CD8-positive, alpha-beta memory T cell (primary cell): ENCODE results near the gene LCA5. TPM values are rescaled to one million over a fixed set of nuclear protein-coding genes. Genes with fewer than 3 reads are reported as not detected.
"Not testable (repeated sequence)": the region's sequence is repeated elsewhere in the genome, so short reads cannot be mapped to it uniquely, and the experiment has no call there.

Experiments used
- CTCF ChIA-PET: fragments of 350-600 bp; sonication (Branson Sonifier 250); formaldehyde crosslinking; loops from one replicate; lab custom pipeline; 2021; ENCODE audit warnings: antibody characterized with exemption; lab: Charles Lee
- POLR2A ChIA-PET: fragments of 350-600 bp; sonication (Branson Sonifier 250); formaldehyde crosslinking; loops from one replicate; lab custom pipeline; 2021; ENCODE audit warnings: antibody characterized with exemption; lab: Charles Lee
- DNase-seq, 5 donors: peaks; one replicate each; pipeline versions ENCODE4 v3.0.0 to v3.0.0-alpha.2; 2020 to 2022; ENCODE audit warnings: mixed read lengths in 1 of 5
- H3K27ac ChIP-seq: one replicate; pipeline ENCODE4 v1.7.0; 2013; ENCODE audit warnings: low read depth, mild to moderate bottlenecking, low read length, moderate library complexity
- H3K27me3 ChIP-seq: 2 replicates; pipeline ENCODE4 v1.7.0; 2013; ENCODE audit warnings: low read length, mild to moderate bottlenecking; ENCODE audit not compliant: insufficient read depth, poor library complexity, severe bottlenecking
- H3K36me3 ChIP-seq: 2 replicates; pipeline ENCODE4 v1.7.0; 2013; ENCODE audit warnings: mild to moderate bottlenecking, low read length, moderate library complexity; ENCODE audit not compliant: insufficient read depth
- H3K4me1 ChIP-seq: 2 replicates; pipeline ENCODE4 v1.7.0; 2013; ENCODE audit warnings: mild to moderate bottlenecking, low read length, moderate library complexity; ENCODE audit not compliant: insufficient read depth
- H3K4me3 ChIP-seq: 2 replicates; pipeline ENCODE4 v1.7.0; 2013; ENCODE audit warnings: mild to moderate bottlenecking, low read length
- H3K9me3 ChIP-seq: 2 replicates; pipeline ENCODE4 v1.7.0; 2013; ENCODE audit warnings: mild to moderate bottlenecking, low read length
- H3K27ac Mint-ChIP-seq, 8 donors: one replicate each; pipeline ENCODE4 v1.8.0; 2020 to 2021; ENCODE audit warnings: mixed read lengths in 8 of 8, mild to moderate bottlenecking in 6 of 8, inconsistent platforms in 3 of 8, moderate library complexity in 3 of 8
- H3K27me3 Mint-ChIP-seq, 2 donors: one replicate each; pipeline ENCODE4 v1.8.0; 2020 to 2021; ENCODE audit warnings: mixed read lengths in 2 of 2, mild to moderate bottlenecking in 1 of 2, moderate library complexity in 1 of 2
- H3K36me3 Mint-ChIP-seq, 3 donors: one replicate each; pipeline ENCODE4 v1.8.0; 2020 to 2021; ENCODE audit warnings: mixed read lengths in 3 of 3, inconsistent platforms in 1 of 3, mild to moderate bottlenecking in 1 of 3
- H3K4me1 Mint-ChIP-seq, 3 donors: one replicate each; pipeline ENCODE4 v1.8.0; 2020 to 2021; ENCODE audit warnings: mixed read lengths in 3 of 3, inconsistent platforms in 1 of 3, mild to moderate bottlenecking in 1 of 3
- H3K4me3 Mint-ChIP-seq, 7 donors: one replicate each; pipeline ENCODE4 v1.8.0; 2020 to 2021; ENCODE audit warnings: mixed read lengths in 7 of 7, mild to moderate bottlenecking in 6 of 7, moderate library complexity in 4 of 7, inconsistent platforms in 2 of 7
- H3K9me3 Mint-ChIP-seq, 5 donors: one replicate each; pipeline ENCODE4 v1.8.0; 2020 to 2022; ENCODE audit warnings: mixed read lengths in 5 of 5, mild to moderate bottlenecking in 3 of 5, moderate library complexity in 2 of 5, inconsistent platforms in 1 of 5
- polyA plus RNA-seq: library from polyadenylated mRNA; unstranded; fragments of 300-500 nt; fragmentation: Illumina TruSeq; gene quantifications from one replicate; pipeline ENCODE4 v1.2.3, GENCODE V29; 2021
- total RNA-seq, 2 experiments: library from RNA; stranded (reverse); gene quantifications; one replicate each; pipeline ENCODE4 v1.2.3, GENCODE V29; 2021

LCA5 gene
- total and polyA plus RNA-seq, 3 experiments from 2014 or later, result 0.12 to 0.22 (median 0.16) TPM

GRCh38 chr6:79455446-79455845, 81.8 kb downstream of the LCA5 start:
- H3K27me3 ChIP-seq, result no peaks in the 10 kb centered on the region
- POLR2A ChIA-PET, result no interaction called here
- peaks cover 0 to 6% (median 0%) of the 10 kb centered on the region in 5 donors for H3K9me3 Mint-ChIP-seq
- CTCF ChIA-PET, result no interaction called here
- no peak overlapping the region for H3K4me3 Mint-ChIP-seq
- no peaks in the 10 kb centered on the region for H3K36me3 Mint-ChIP-seq
- H3K27ac ChIP-seq, result no peak overlapping the region
- no peaks in the 10 kb centered on the region for H3K36me3 ChIP-seq
- no peaks in the 10 kb centered on the region for H3K4me1 Mint-ChIP-seq
- no peak overlapping the region for H3K4me3 ChIP-seq
- H3K9me3 ChIP-seq, result no peaks in the 10 kb centered on the region
- no peak overlapping the region for H3K27ac Mint-ChIP-seq
- H3K27me3 Mint-ChIP-seq, result no peaks in the 10 kb centered on the region
- no peaks in the 10 kb centered on the region for H3K4me1 ChIP-seq
- DNase-seq, result no peak

- H3K36me3 Mint-ChIP-seq, result no peaks in the 10 kb centered on the region
These were observed 83.6 kb downstream of the LCA5 start for GRCh38 chr6:79453558-79454042.

DNA sequence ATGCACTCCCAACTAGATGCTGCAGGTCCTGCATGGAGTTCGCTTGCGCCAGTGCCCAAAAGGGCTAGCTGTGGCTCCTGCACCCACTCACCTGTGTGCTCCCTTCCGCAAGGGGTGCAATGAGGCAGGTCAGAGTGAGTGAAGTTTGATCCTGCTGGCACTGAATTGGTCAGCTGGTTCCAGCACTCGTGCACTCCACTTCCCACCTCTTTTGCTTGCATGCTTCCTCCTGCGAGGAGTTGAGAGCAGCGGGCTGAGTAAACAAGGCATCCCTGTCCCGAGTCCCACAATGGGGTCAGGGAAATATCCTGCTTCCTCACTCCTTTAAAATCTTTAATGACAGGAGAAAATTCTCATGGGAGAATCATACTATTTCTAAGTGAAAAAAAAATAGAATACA, 86.2 kb downstream of the LCA5 start:
- no peak overlapping the region for H3K27ac Mint-ChIP-seq
- POLR2A ChIA-PET, result no interaction called here

More at GRCh38 chr6:79453558-79454042, 83.6 kb downstream of the LCA5 start:
- POLR2A ChIA-PET, result no interaction called here
- no peak overlapping the region for H3K27ac ChIP-seq
- Mint-ChIP-seq H3K4me3 (no peak overlapping the region), H3K4me1 (no peaks in the 10 kb centered on the region), H3K27ac (no peak overlapping the region), H3K27me3 (no peaks in the 10 kb centered on the region), H3K9me3 (peaks cover 0 to 2% (median 0%) of the 10 kb centered on the region in 5 donors)
- DNase-seq, result no peak
- H3K4me1 ChIP-seq, result no peaks in the 10 kb centered on the region
- H3K36me3 ChIP-seq, result no peaks in the 10 kb centered on the region
- no peak overlapping the region for H3K4me3 ChIP-seq
- H3K9me3 ChIP-seq, result no peaks in the 10 kb centered on the region
- CTCF ChIA-PET, result no interaction called here
- H3K27me3 ChIP-seq, result no peaks in the 10 kb centered on the region

DNA sequence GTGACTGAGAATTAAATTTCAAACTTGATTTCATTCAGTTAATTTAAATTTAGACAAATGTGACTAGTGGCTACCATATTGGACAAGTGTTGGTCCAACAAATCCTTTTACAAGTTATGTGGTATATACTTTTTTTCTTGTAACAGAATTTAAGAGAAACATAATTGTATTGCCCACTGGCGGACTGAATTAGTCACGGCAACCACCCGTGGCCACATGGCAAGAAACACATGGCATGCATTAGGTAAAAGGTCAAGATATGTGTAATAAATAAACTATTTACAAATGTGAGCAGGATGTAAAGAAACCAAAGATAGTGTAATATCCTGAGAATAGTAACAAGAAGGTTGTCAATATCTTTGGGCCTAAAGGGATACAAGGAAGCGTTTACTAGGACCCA, 91.2 kb downstream of the LCA5 start:
- Histone ChIP-seq H3K27me3 (no peaks in the 10 kb centered on the region), H3K4me3 (no peak overlapping the region), H3K27ac (no peak overlapping the region), H3K36me3 (no peaks in the 10 kb centered on the region), H3K4me1 (no peaks in the 10 kb centered on the region), H3K9me3 (no peaks in the 10 kb centered on the region)
- Mint-ChIP-seq H3K4me3 (no peak overlapping the region), H3K27me3 (peaks cover 0 to 3% of the 10 kb centered on the region in 2 donors), H3K9me3 (peaks cover 0 to 8% (median 6%) of the 10 kb centered on the region in 5 donors), H3K27ac (no peak overlapping the region), H3K36me3 (no peaks in the 10 kb centered on the region), H3K4me1 (no peaks in the 10 kb centered on the region)
- ChIA-PET CTCF (no interaction called here), POLR2A (no interaction called here)
- DNase-seq, result no peak

More for the DNA sequence above, 86.2 kb downstream of the LCA5 start:
- Histone ChIP-seq H3K9me3 (no peaks in the 10 kb centered on the region), H3K27ac (no peak overlapping the region), H3K36me3 (no peaks in the 10 kb centered on the region), H3K27me3 (no peaks in the 10 kb centered on the region), H3K4me1 (no peaks in the 10 kb centered on the region), H3K4me3 (no peak overlapping the region)
- Mint-ChIP-seq H3K4me1 (no peaks in the 10 kb centered on the region), H3K9me3 (no peaks in the 10 kb centered on the region), H3K36me3 (no peaks in the 10 kb centered on the region), H3K27me3 (no peaks in the 10 kb centered on the region), H3K4me3 (no peak overlapping the region)
- no peak for DNase-seq
- CTCF ChIA-PET, result no interaction called here

DNA sequence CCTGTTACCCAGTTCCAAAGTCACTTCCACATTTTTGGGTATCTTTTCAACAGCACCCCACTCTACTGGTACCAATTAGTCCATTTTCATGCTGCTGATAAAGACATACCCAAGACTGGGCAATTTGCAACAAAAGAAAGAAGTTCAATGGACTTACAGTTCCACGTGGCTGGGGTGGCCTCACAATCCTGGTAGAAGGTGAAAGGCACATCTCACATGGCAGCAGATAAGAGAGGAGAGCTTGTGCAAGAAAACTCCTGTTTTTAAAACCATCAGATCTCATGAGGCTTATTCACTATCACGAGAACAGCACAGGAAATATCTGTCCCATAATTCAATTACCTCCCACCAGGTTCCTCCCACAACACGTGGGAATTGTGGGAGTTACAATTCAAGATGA, 93.4 kb downstream of the LCA5 start:
- H3K27me3 Mint-ChIP-seq, POLR2A ChIA-PET, H3K27me3 ChIP-seq, H3K4me3 ChIP-seq, H3K27ac ChIP-seq, H3K27ac Mint-ChIP-seq, CTCF ChIA-PET, DNase-seq, H3K36me3 Mint-ChIP-seq, H3K4me3 Mint-ChIP-seq, H3K4me1 ChIP-seq, H3K9me3 Mint-ChIP-seq, H3K4me1 Mint-ChIP-seq, H3K36me3 ChIP-seq, H3K9me3 ChIP-seq: not testable (repeated sequence)

GRCh38 chr6:79441192-79441591, 96.0 kb downstream of the LCA5 start:
- H3K4me1 ChIP-seq, result no peaks in the 10 kb centered on the region
- no peak for DNase-seq
- H3K27ac ChIP-seq, result no peak overlapping the region
- CTCF ChIA-PET, result no interaction called here
- H3K27me3 Mint-ChIP-seq, result peaks cover 0 to 3% of the 10 kb centered on the region in 2 donors
- H3K27ac Mint-ChIP-seq, result no peak overlapping the region
- no peak overlapping the region for H3K4me3 Mint-ChIP-seq
- POLR2A ChIA-PET, result no interaction called here
- no peaks in the 10 kb centered on the region for H3K27me3 ChIP-seq
- peaks cover 0 to 8% (median 8%) of the 10 kb centered on the region in 5 donors for H3K9me3 Mint-ChIP-seq
- H3K36me3 Mint-ChIP-seq, result no peaks in the 10 kb centered on the region
- H3K9me3 ChIP-seq, result no peaks in the 10 kb centered on the region
- H3K36me3 ChIP-seq, result no peaks in the 10 kb centered on the region
- H3K4me3 ChIP-seq, result no peak overlapping the region
- no peaks in the 10 kb centered on the region for H3K4me1 Mint-ChIP-seq

GRCh38 chr6:79440598-79440997, 96.6 kb downstream of the LCA5 start:
- Histone ChIP-seq H3K36me3 (no peaks in the 10 kb centered on the region), H3K4me3 (no peak overlapping the region), H3K27ac (no peak overlapping the region), H3K4me1 (no peaks in the 10 kb centered on the region), H3K27me3 (no peaks in the 10 kb centered on the region), H3K9me3 (no peaks in the 10 kb centered on the region)
- Mint-ChIP-seq H3K4me3 (no peak overlapping the region), H3K36me3 (no peaks in the 10 kb centered on the region), H3K9me3 (peaks cover 0 to 8% (median 8%) of the 10 kb centered on the region in 5 donors), H3K27me3 (peaks cover 0 to 3% of the 10 kb centered on the region in 2 donors), H3K4me1 (no peaks in the 10 kb centered on the region), H3K27ac (no peak overlapping the region)
- CTCF ChIA-PET, result no interaction called here
- no peak for DNase-seq
- POLR2A ChIA-PET, result no interaction called here

DNA sequence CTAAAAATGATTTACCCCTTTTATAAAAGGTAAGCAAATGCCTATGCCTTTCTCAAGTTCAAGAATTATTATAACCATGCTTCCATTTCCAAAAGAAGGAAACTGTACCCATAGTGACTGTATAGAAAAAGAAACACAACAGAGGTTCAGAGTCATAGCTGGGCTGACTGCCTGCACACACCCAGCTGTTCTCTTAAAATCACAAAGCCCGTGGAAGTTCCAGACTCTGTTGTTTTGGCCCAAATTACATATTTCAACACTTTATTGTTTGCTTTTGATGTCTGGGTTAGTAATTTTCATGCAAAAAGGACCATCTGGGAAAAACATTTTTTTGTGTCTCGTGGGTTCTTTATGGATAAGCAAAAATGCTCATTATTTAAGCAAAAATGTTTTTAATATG, 99.2 kb downstream of the LCA5 start:
- H3K9me3 Mint-ChIP-seq, result peaks cover 0 to 8% (median 0%) of the 10 kb centered on the region in 5 donors
- Histone ChIP-seq H3K9me3 (no peaks in the 10 kb centered on the region), H3K4me1 (no peaks in the 10 kb centered on the region), H3K27me3 (no peaks in the 10 kb centered on the region), H3K36me3 (no peaks in the 10 kb centered on the region), H3K4me3 (no peak overlapping the region), H3K27ac (no peak overlapping the region)
- no peak overlapping the region for H3K4me3 Mint-ChIP-seq
- no peak for DNase-seq
- no peaks in the 10 kb centered on the region for H3K27me3 Mint-ChIP-seq
- no peaks in the 10 kb centered on the region for H3K4me1 Mint-ChIP-seq
- CTCF ChIA-PET, result no interaction called here
- H3K27ac Mint-ChIP-seq, result no peak overlapping the region
- POLR2A ChIA-PET, result no interaction called here
- no peaks in the 10 kb centered on the region for H3K36me3 Mint-ChIP-seq

DNA sequence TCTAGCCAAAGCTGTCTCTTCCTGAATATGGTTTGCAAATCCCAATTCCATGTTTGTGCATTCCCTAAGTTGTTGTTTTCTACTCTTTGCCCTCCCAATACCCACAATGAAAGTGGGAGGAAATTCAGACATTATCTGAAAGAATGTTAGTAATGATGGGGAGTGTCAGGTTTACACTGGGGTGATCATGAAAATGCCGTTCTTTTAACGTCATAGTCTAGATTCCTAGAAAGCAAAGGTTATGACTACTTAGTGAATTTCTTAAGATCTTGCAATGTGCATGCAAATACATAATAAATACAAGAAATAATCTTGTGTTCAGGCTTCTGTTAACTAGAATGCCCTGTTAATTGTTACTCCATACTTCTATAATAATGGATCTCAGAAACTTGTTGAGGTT, 101.0 kb downstream of the LCA5 start:
- Mint-ChIP-seq H3K4me1 (no peaks in the 10 kb centered on the region), H3K9me3 (peaks cover 0 to 2% (median 0%) of the 10 kb centered on the region in 5 donors), H3K4me3 (no peak overlapping the region), H3K27ac (no peak overlapping the region), H3K27me3 (no peaks in the 10 kb centered on the region), H3K36me3 (no peaks in the 10 kb centered on the region)
- ChIA-PET POLR2A (no interaction called here), CTCF (no interaction called here)
- DNase-seq, result no peak
- Histone ChIP-seq H3K27me3 (no peaks in the 10 kb centered on the region), H3K9me3 (no peaks in the 10 kb centered on the region), H3K4me1 (no peaks in the 10 kb centered on the region), H3K36me3 (no peaks in the 10 kb centered on the region), H3K27ac (no peak overlapping the region), H3K4me3 (no peak overlapping the region)
